MM.1S (cell line): Measurements from ENCODE around the gene IMPA2.

ENCODE experiments used
- DNase-seq: peaks from one replicate; pipeline ENCODE4 v3.0.0-alpha.2; 2015
- H2AFZ ChIP-seq: fragments of 300-600 bp; sonication (generic); 2 replicates; pipeline ENCODE4 v1.6.0; 2016; ENCODE audit warnings: antibody characterized with exemption, low read length
- H3F3A ChIP-seq: fragments of 300-600 bp; sonication (generic); 2 replicates; pipeline ENCODE4 v1.6.1; 2016; ENCODE audit warnings: mild to moderate bottlenecking, antibody characterized with exemption, low read length, moderate library complexity, mixed read lengths; ENCODE audit not compliant: insufficient read depth
- H3K27ac ChIP-seq: fragments of 300-600 bp; sonication (generic); 2 replicates; pipeline ENCODE4 v1.5.1; 2016; ENCODE audit warnings: mild to moderate bottlenecking, low read length
- H3K27me3 ChIP-seq: fragments of 300-600 bp; sonication (generic); replicated peaks from 2 replicates; pipeline ENCODE4 v1.6.0; 2016; ENCODE audit warnings: low read length; ENCODE audit not compliant: insufficient read depth
- H3K36me3 ChIP-seq: fragments of 300-600 bp; sonication (generic); replicated peaks from 2 replicates; pipeline ENCODE4 v1.6.1; 2016; ENCODE audit warnings: mild to moderate bottlenecking, low read length, mixed read lengths; ENCODE audit not compliant: insufficient read depth
- H3K4me1 ChIP-seq: fragments of 300-600 bp; sonication (generic); 2 replicates; pipeline ENCODE4 v1.6.1; 2016; ENCODE audit warnings: low read length, mixed read lengths
- H3K4me2 ChIP-seq: fragments of 300-600 bp; sonication (generic); 2 replicates; pipeline ENCODE4 v1.6.0; 2016; ENCODE audit warnings: low read depth, low read length
- H3K4me3 ChIP-seq: fragments of 300-600 bp; sonication (generic); 2 replicates; pipeline ENCODE4 v1.5.1; 2016; ENCODE audit warnings: low read length, mixed read lengths
- H3K79me2 ChIP-seq: fragments of 300-600 bp; sonication (generic); 2 replicates; pipeline ENCODE4 v1.6.1; 2016; ENCODE audit warnings: mixed run types, low read length, mixed read lengths
- H3K9ac ChIP-seq: fragments of 300-600 bp; sonication (generic); 2 replicates; pipeline ENCODE4 v1.6.1; 2016; ENCODE audit warnings: low read length, mixed read lengths
- H3K9me2 ChIP-seq: fragments of 300-600 bp; sonication (generic); replicated peaks from 2 replicates; pipeline ENCODE4 v1.6.1; 2016; ENCODE audit warnings: mild to moderate bottlenecking, low read length, mixed read lengths; ENCODE audit not compliant: insufficient read depth
- H3K9me3 ChIP-seq: fragments of 300-600 bp; sonication (generic); replicated peaks from 2 replicates; pipeline ENCODE4 v1.6.1; 2016; ENCODE audit warnings: mild to moderate bottlenecking, low read length, mixed read lengths; ENCODE audit not compliant: insufficient read depth
- H4K20me1 ChIP-seq: fragments of 300-600 bp; sonication (generic); 2 replicates; pipeline ENCODE4 v1.6.1; 2016; ENCODE audit warnings: mild to moderate bottlenecking, low read length, moderate library complexity, mixed read lengths; ENCODE audit not compliant: insufficient read depth
- CTCF ChIP-seq: fragments of 300-600 bp; sonication (generic); IDR thresholded peaks from 2 replicates; pipeline ENCODE4 v1.5.1; 2016; ENCODE audit warnings: antibody characterized with exemption, low read length, mixed read lengths
- EZH2 ChIP-seq: fragments of 300-600 bp; sonication (generic); optimal IDR thresholded peaks from 2 replicates; pipeline ENCODE3; 2017; ENCODE audit warnings: low read depth, mild to moderate bottlenecking, antibody characterized with exemption, low read length, mixed read lengths
- EZH2phosphoT487 ChIP-seq: fragments of 300-600 bp; sonication (generic); IDR thresholded peaks from 2 replicates; pipeline ENCODE4 v1.6.1; 2018; ENCODE audit warnings: antibody characterized with exemption, low read length

The IMPA2 gene

DNA sequence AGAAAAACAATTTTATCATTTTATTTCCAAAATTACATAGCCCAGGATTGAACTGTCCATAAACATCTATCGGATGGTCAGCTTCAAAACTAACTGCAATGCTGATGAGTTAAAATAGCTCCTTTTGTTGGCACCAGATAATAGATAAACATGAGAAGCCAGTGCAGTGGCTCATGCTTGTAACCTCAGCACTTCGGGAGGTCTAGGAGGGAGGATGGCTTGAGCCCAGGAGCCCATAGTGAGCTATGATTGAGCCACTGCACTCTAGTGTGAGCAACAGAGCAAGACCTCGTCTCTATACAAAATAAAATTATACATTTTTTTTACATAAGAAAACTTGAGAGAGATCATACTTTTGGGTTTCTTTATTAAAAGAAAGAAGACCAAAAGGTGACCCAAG, 34.6 kb upstream of the IMPA2 start:
- no peaks in the 10 kb centered on the region for H3K9me2 ChIP-seq
- no peaks in the 10 kb centered on the region for H3K36me3 ChIP-seq
- H3K9me3 ChIP-seq: no peaks in the 10 kb centered on the region
- peaks cover 20% of the 10 kb centered on the region for H3K27me3 ChIP-seq
- H4K20me1 ChIP-seq: no peaks in the 10 kb centered on the region
- H3K4me1 ChIP-seq: 0 out of 2 replicates have a peak, but pooled peaks cover 5% of the 10 kb centered on the region
- DNase-seq: no peak
- TF ChIP-seq CTCF: no peak
- no peak for TF ChIP-seq EZH2
- no peak for TF ChIP-seq EZH2phosphoT487
- no peaks in the 10 kb centered on the region for H3F3A ChIP-seq
- no peak overlapping the region for H2AFZ ChIP-seq
- no peaks in the 10 kb centered on the region for H3K79me2 ChIP-seq
- H3K4me3 ChIP-seq: no peak overlapping the region
- no peak overlapping the region for H3K9ac ChIP-seq
- H3K4me2 ChIP-seq: peak overlapping the region; percentile 43
- no peak overlapping the region for H3K27ac ChIP-seq

- DNase-seq: peak; percentile 69
- no peaks in the 10 kb centered on the region for H3F3A ChIP-seq
- no peaks in the 10 kb centered on the region for H4K20me1 ChIP-seq
- H2AFZ ChIP-seq: peak overlapping the region; percentile 27; the same call in 1 of the 2 replicates
- H3K4me1 ChIP-seq: 0 out of 2 replicates have a peak, but pooled peaks cover 5% of the 10 kb centered on the region
- no peaks in the 10 kb centered on the region for H3K9me3 ChIP-seq
- no peak overlapping the region for H3K4me3 ChIP-seq
- H3K36me3 ChIP-seq: no peaks in the 10 kb centered on the region
- peak overlapping the region; percentile 43 for H3K4me2 ChIP-seq
- H3K79me2 ChIP-seq: no peaks in the 10 kb centered on the region
- no peak for TF ChIP-seq CTCF
- no peak for TF ChIP-seq EZH2
- no peak for TF ChIP-seq EZH2phosphoT487
- no peaks in the 10 kb centered on the region for H3K9me2 ChIP-seq
- H3K27ac ChIP-seq: no peak overlapping the region
- H3K9ac ChIP-seq: no peak overlapping the region
- H3K27me3 ChIP-seq: peaks cover 20% of the 10 kb centered on the region
Observed at GRCh38 chr18:11947214-11948191, 33.8 kb upstream of the IMPA2 start.

GRCh38 chr18:11948852-11949523, 32.3 kb upstream of the IMPA2 start:
- TF ChIP-seq EZH2phosphoT487: no peak
- no peak for TF ChIP-seq CTCF
- TF ChIP-seq EZH2: no peak
- Histone ChIP-seq H4K20me1 (no peaks in the 10 kb centered on the region), H3K9ac (no peak overlapping the region), H3K27me3 (peaks cover 17% of the 10 kb centered on the region), H3K79me2 (no peaks in the 10 kb centered on the region), H3K36me3 (no peaks in the 10 kb centered on the region), H3K4me3 (no peak overlapping the region), H3F3A (no peaks in the 10 kb centered on the region), H3K27ac (no peak overlapping the region), H3K9me3 (no peaks in the 10 kb centered on the region), H3K4me2 (no peak overlapping the region), H3K4me1 (0 out of 2 replicates have a peak, but pooled peaks cover 5% of the 10 kb centered on the region), H2AFZ (no peak overlapping the region), H3K9me2 (no peaks in the 10 kb centered on the region)
- no peak for DNase-seq
